ENCODE measurements around the gene SUN3. TPM values are rescaled to one million over a fixed set of nuclear protein-coding genes. Genes with fewer than 3 reads are reported as not detected.
A peak's percentile ranks its signal among the peaks of the same experiment; 100 is the strongest.

SUN3 gene
- total and polyA plus RNA-seq, 2 of the 13 experiments (the other 11 are each of a cell fraction or from before 2014, with no cell fraction given), result not detected

DNA sequence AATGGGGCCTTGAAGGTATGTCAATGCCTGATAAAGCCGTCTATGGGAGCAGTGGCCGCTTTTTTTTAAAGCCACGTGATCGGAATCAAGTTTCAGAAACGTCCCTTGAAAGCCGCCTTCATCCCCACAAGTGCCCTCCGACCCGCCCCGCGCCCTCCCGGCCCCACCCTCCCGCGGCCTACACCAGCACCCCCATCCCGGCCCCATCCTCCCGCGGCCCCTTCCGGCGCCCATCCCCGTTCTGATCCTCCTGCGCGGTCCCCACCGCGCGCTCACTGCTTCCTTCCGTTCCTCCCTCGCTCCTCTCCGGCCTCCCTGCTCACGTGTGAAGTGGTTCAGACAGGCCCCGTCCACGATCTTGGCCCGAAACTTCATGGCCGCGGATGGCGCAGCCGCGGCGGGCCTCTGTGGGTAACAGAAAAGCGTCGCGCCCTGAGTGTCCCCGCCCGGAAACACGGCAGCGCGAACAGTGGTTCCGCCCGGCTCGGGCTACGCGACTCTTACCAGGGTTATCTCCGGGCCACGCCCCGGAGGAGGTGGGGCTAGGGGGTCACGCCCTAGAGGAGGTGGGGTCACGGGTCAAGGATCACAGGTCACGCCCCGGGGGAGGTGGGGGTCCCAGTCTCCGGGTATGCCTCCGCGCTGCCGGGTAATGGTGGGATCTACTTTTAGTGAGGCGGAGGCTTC, 49.6 kb downstream of the SUN3 start, which contains the start of gene HUS1 (continued):
- TF ChIP-seq NFIC (IDR thresholded peaks at IDR 0.05; ENCODE audit: low read length) (0 out of 2 replicates have a peak, but pooled peaks have one; percentile 17), CSRNP2 (CRISPR knock-in tag; conservative IDR thresholded peaks at IDR 0.05; ENCODE audit: low read depth) (0 out of 2 replicates have a peak, but pooled peaks have one; percentile 10), FOXO1 (CRISPR knock-in tag; IDR thresholded peaks at IDR 0.05) (peak; percentile 78), EHMT2 (IDR thresholded peaks at IDR 0.05; ENCODE audit: borderline replicate concordance, low read depth, low read length) (peak; percentile 42; the same call in 1 of the 2 replicates), ZBTB7B (CRISPR knock-in tag; IDR thresholded peaks at IDR 0.05) (peak; percentile 83; the same call in 1 of the 2 replicates), CAMTA2 (CRISPR knock-in tag; IDR thresholded peaks at IDR 0.05; ENCODE audit: borderline replicate concordance) (no peak; the same call in 1 of the 2 replicates), ZNF205 (CRISPR knock-in tag; IDR thresholded peaks at IDR 0.05) (peak; percentile 86), ZNF318 (CRISPR knock-in tag; IDR thresholded peaks at IDR 0.05) (peak; percentile 80; the same call in 1 of the 2 replicates), POGZ (CRISPR knock-in tag; IDR thresholded peaks at IDR 0.05) (peak; percentile 99), HNF4A (CRISPR knock-in tag; IDR thresholded peaks at IDR 0.05) (peak; percentile 64), ZNF382 (CRISPR knock-in tag; IDR thresholded peaks at IDR 0.05; ENCODE audit: borderline replicate concordance) (no peak), PRMT3 (CRISPR knock-in tag; IDR thresholded peaks at IDR 0.05; ENCODE audit: borderline replicate concordance, low read depth) (no peak), SNRNP70 (IDR thresholded peaks at IDR 0.05; ENCODE audit: low read depth, low read length) (no peak), ZNF549 (CRISPR knock-in tag; IDR thresholded peaks at IDR 0.05) (no peak), ZNF263 (CRISPR knock-in tag; IDR thresholded peaks at IDR 0.05) (peak; percentile 79), ZNF264 (CRISPR knock-in tag; IDR thresholded peaks at IDR 0.05) (peak; percentile 59; the same call in 1 of the 2 replicates), ZNF34 (CRISPR knock-in tag; IDR thresholded peaks at IDR 0.05; ENCODE audit: borderline replicate concordance) (peak; percentile 75; the same call in 1 of the 2 replicates), HES4 (CRISPR knock-in tag; IDR thresholded peaks at IDR 0.05; ENCODE audit: borderline replicate concordance) (peak; percentile 94), E2F1 (CRISPR knock-in tag; IDR thresholded peaks at IDR 0.05) (peak; percentile 70; the same call in 1 of the 2 replicates)

All from HepG2 (cell line).